ENCODE data around the gene PALM. TPM values are rescaled to one million over a fixed set of nuclear protein-coding genes. Genes with fewer than 3 reads are reported as not detected.

Gene PALM
- total and polyA plus RNA-seq, 10 of the 15 experiments (the other 5 are each of a cell fraction or from before 2014, with no cell fraction given): 0.09 to 0.95 (median 0.23) TPM; not detected in 2

- Histone ChIP-seq H3K36me3 (ENCODE audit: control insufficient read depth in 2 of 2, insufficient read depth in 2 of 2, low read length in 1 of 2) (no peaks in the 10 kb centered on the region), H4K20me1 (ENCODE audit: control insufficient read depth, insufficient read depth) (no peaks in the 10 kb centered on the region), H3K27ac (ENCODE audit: control insufficient read depth, insufficient read depth) (no peak overlapping the region), H3K9ac (ENCODE audit: control insufficient read depth, insufficient read depth, low read length) (no peak overlapping the region), H3K9me3 (replicated peaks; ENCODE audit: control insufficient read depth, insufficient read depth, low read length) (no peaks in the 10 kb centered on the region), H2AFZ (ENCODE audit: control insufficient read depth, low read depth, low read length) (no peak overlapping the region), H3K79me2 (ENCODE audit: control insufficient read depth, insufficient read depth, low read length) (no peaks in the 10 kb centered on the region), H3K4me3 (no peak overlapping the region), H3K4me2 (ENCODE audit: control insufficient read depth, insufficient read depth) (no peak overlapping the region), H3K27me3 (replicated peaks in 1 of 2; ENCODE audit: control insufficient read depth in 2 of 2, insufficient read depth in 2 of 2, low read length in 1 of 2) (no peaks in the 10 kb centered on the region), H3K4me1 (ENCODE audit: control insufficient read depth, insufficient read depth, low read length) (peaks cover 5% of the 10 kb centered on the region)
- ChIA-PET CTCF (interaction anchor here (0.6 to 1.8 kb wide), 16 partner anchors 27 to 228 kb away, joined by 3 to 18 read pairs (median 4); partner anchors contain the start of gene RNF126), POLR2A (interaction anchor here (0.6 to 1.4 kb wide), 3 partner anchors 57 to 212 kb away, joined by 4 to 6 read pairs (median 4); no protein-coding TSS in a partner anchor), SMC1A (ENCODE audit: uncharacterized antibody, unreplicated experiment) (interaction anchor here (1.0 to 1.5 kb wide), 4 partner anchors 64 to 150 kb away, joined by 3 to 12 read pairs (median 4); partner anchors contain the start of gene RNF126), RAD21 (ENCODE audit: unreplicated experiment) (interaction anchor here (0.5 to 1.7 kb wide), 9 partner anchors 8 to 150 kb away, joined by 3 to 9 read pairs (median 4); partner anchors contain the start of gene RNF126)
- ATAC-seq (no peak), FAIRE-seq (no peak), DNase-seq (ENCODE audit: low read depth, low spot score) (no peak)
- WGBS (ENCODE audit: insufficient coverage, insufficient replicate concordance, low lambda C conversion rate, missing lambda C conversion rate): 75% methylated on average over 13 of the region's 13 CpGs
- in situ Hi-C loops (cut with MboI): loop anchor here (5.0 kb wide), 2 partner anchors 67 to 147 kb away; partner anchors contain the start of gene HCN2
- TF ChIP-seq ATF7 (IDR thresholded peaks at IDR 0.05; ENCODE audit: low read depth) (no peak), RAD21 (IDR thresholded peaks at IDR 0.05; ENCODE audit: insufficient read depth, low read depth, low read length) (no peak), ZZZ3 (IDR thresholded peaks at IDR 0.05; ENCODE audit: control insufficient read depth, insufficient read length, low read depth) (no peak), BHLHE40 (IDR thresholded peaks at IDR 0.05; ENCODE audit: borderline replicate concordance in 1 of 2, low read depth in 2 of 2, low read length in 1 of 2) (no peak), BCL3 (IDR thresholded peaks at IDR 0.05; ENCODE audit: borderline replicate concordance, insufficient read depth, low read depth, low read length, poor library complexity, severe bottlenecking) (no peak), NR2C2 (IDR thresholded peaks at IDR 0.05; ENCODE audit: borderline replicate concordance, control insufficient read depth, insufficient read length, low read depth) (no peak), CBX3 (IDR thresholded peaks at IDR 0.05; ENCODE audit: borderline replicate concordance, low read depth) (no peak), RB1 (IDR thresholded peaks at IDR 0.05; ENCODE audit: borderline replicate concordance) (no peak), SMAD1 (IDR thresholded peaks at IDR 0.05; ENCODE audit: low read depth, partially characterized antibody) (no peak), CTCF (IDR thresholded peaks at IDR 0.05 in 2 of 3, conservative IDR thresholded peaks at IDR 0.05 in 1 of 3; ENCODE audit: control insufficient read depth in 2 of 3, extremely low read depth in 1 of 3, insufficient read depth in 1 of 3, low read depth in 3 of 3, low read length in 3 of 3) (no peak), EZH2 (IDR thresholded peaks at IDR 0.05; ENCODE audit: borderline replicate concordance, control insufficient read depth, low read depth, low read length) (no peak), DPF2 (IDR thresholded peaks at IDR 0.05) (no peak), SIN3A (IDR thresholded peaks at IDR 0.05; ENCODE audit: low read depth, low read length) (no peak), MLLT1 (IDR thresholded peaks at IDR 0.05) (no peak), MTA3 (IDR thresholded peaks at IDR 0.05; ENCODE audit: borderline replicate concordance, low read length) (no peak), SMARCA5 (IDR thresholded peaks at IDR 0.05) (no peak)
- intact Hi-C loops (cut with micrococcal nuclease; ENCODE audit: unreplicated experiment): loop anchor here (1.0 to 5.0 kb wide), 2 partner anchors 69 to 147 kb away; partner anchors contain the start of gene HCN2
- no TSS peak for BruUV-seq (replicated peaks)
Observed at GRCh38 chr19:734716-735115, 26.0 kb downstream of the PALM start.
